Measurements from ENCODE around the gene STK32B.

- TF ChIP-seq, protein P1, sequence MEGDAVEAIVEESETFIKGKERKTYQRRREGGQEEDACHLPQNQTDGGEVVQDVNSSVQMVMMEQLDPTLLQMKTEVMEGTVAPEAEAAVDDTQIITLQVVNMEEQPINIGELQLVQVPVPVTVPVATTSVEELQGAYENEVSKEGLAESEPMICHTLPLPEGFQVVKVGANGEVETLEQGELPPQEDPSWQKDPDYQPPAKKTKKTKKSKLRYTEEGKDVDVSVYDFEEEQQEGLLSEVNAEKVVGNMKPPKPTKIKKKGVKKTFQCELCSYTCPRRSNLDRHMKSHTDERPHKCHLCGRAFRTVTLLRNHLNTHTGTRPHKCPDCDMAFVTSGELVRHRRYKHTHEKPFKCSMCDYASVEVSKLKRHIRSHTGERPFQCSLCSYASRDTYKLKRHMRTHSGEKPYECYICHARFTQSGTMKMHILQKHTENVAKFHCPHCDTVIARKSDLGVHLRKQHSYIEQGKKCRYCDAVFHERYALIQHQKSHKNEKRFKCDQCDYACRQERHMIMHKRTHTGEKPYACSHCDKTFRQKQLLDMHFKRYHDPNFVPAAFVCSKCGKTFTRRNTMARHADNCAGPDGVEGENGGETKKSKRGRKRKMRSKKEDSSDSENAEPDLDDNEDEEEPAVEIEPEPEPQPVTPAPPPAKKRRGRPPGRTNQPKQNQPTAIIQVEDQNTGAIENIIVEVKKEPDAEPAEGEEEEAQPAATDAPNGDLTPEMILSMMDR (conservative IDR thresholded peaks at IDR 0.05; ENCODE audit: low read depth, low read length), result no peak
- TF ChIP-seq EZH2 (IDR thresholded peaks at IDR 0.05; ENCODE audit: borderline replicate concordance, low read depth, low read length, poor library complexity, severe bottlenecking), result no peak
Observed at GRCh38 chr4:5004496-5004895, 46.8 kb upstream of the STK32B start.

Measured in A673 (cell line).